NT2/D1 (cell line): ENCODE results near the gene ZBTB37.

Source experiments
- SUZ12 ChIP-seq: IDR thresholded peaks from 2 replicates; pipeline ENCODE4 v1.6.1; 2011; ENCODE audit not compliant: insufficient read length, insufficient read depth; ENCODE audit errors: extremely low read depth
- YY1 ChIP-seq: IDR thresholded peaks from 2 replicates; pipeline ENCODE4 v1.6.1; 2011; ENCODE audit not compliant: insufficient read length, insufficient read depth

GRCh38 chr1:173946380-173946921, 78.3 kb downstream of the ZBTB37 start:
- TF ChIP-seq SUZ12 (no peak), YY1 (no peak)
